ENCODE results near the gene IHH.

Gene IHH

GRCh38 chr2:219038600-219038999 lies 22.1 kb downstream of the IHH start:
- no peak for DNase-seq (ENCODE audit: low read depth)

- no peak for DNase-seq (ENCODE audit: low read depth)
Observed at GRCh38 chr2:219037783-219038499, 22.8 kb downstream of the IHH start.

DNA sequence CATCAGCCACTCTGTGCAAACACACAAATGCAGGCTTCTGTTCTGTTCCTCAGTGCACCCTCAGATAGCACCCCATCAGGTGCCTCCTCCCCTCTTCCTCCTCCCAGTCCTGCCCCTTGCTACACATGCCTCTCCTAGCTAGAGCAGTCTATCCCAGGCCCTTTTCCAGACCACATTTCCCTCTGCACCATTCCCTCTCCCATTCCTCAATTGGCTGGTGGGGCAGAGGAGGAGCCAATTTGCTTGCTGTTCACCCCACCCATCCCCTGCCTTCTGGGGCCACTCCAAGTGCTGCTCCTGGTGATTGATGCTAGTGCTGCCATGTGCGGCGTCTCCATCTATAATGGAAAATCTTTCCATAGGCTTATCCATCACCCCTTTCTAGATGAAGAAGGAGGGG lies 24.8 kb downstream of the IHH start:
- no peak for DNase-seq (ENCODE audit: low read depth)

GRCh38 chr2:219034823-219035222 lies 25.9 kb downstream of the IHH start:
- no peak for DNase-seq (ENCODE audit: low read depth)

DNA sequence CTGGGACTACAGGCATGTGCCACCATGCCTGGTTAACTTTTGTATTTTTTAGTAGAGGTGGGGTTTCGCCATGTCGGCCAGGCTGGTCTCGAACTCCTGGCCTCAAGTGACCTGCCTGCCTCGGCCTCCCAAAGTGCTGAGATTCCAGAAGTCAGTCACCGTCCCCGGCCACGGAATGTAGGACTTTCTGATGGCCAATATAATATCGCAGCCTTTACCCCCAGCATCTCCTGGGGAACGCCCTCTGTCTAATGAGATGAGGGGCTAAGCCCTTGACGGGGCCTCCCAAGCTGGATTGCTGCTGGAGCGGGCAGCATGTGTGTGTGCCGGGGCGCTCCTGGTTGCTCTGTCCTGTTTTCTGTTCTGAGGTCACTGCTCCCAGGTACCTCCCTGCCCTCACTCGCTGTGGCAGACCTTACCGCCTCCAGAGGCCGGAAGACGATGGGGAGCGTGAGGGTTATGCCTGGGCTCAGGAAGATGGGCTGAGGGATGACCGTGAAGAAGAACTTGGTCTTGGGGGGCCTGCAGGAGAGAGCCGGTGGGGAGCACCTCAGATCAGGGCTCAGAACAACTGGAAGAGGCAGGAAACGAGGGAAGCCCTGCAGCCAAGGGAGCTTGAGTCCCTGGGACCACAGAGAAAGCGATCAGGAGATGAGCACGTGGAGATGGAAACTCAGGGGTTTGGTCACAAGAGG lies 28.5 kb downstream of the IHH start:
- DNase-seq (ENCODE audit: low read depth): no peak

DNA sequence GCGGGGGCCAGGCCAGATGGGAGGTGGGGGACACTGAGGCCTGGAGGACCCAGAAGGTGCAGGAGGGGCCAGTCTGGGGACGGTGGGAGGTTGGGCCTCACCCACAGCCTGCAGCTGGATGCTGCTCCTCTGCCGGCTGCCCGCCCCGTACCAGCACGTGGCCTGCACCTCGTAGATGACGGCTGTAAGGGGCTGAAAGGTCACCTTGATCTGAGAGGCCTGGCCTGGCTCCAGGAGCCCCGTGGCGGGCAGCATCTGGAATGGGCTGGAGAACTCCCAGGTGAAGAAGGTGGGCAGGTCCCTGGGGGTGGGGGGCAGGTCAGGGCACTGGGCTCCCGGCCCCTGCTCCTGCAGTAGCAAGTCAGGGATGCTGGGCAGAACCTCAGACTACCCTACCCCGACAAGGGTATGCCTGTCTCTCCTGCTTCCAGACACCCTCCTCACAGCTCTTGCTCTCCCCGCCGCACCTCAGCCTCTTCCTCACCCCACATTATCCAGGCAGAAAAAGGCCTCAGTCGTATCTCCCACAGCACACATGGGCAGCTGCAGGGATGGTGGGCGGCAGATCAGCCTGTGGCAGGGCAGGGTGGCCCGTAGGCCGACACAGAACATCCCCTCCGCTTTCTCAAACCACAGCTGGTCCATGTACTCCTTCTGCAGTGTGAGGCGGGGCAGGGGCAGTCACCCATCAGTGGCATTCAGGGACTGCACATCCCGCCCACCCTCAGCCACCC lies 29.5 kb downstream of the IHH start:
- DNase-seq (ENCODE audit: low read depth): no peak

DNA sequence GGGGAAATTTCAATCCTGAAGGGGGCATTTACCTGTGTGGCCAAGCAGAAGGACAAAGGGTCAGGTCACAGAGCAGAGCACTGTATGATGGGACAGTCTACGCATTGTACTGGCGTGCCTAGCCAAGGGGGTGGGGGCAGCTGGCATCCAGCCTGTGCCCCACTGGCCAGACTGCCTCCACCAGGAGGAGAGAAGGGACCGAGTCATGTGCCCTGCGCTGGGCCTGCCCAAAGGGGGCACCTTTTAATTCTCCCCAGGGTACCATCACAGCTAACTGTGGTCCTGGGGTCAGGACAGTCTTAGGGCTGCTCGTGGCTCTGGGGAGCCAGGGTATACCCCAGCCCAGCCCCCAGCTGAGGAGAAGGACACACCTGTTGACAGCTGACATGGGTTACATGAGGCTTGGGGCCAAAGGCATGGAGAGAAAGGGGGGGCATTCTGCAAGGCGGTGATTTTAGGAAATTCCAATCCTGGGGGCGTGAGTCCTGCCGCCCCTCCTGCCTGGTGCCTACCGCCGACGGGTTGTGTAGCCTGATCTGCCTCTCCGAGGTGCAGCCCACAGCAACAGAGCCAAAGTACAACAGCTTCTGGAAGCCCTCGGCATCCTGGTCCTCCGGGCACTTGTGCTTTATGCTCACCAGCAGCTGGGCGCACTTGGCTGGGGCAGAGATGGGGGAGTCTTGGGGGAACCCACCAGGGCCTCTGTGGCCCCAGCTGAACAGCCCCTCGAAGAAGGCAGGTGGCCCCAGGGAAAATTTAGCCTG lies 30.4 kb downstream of the IHH start:
- DNase-seq (ENCODE audit: low read depth): no peak

GRCh38 chr2:219029829-219030165 lies 30.9 kb downstream of the IHH start:
- DNase-seq (ENCODE audit: low read depth): peak; percentile 31

DNA sequence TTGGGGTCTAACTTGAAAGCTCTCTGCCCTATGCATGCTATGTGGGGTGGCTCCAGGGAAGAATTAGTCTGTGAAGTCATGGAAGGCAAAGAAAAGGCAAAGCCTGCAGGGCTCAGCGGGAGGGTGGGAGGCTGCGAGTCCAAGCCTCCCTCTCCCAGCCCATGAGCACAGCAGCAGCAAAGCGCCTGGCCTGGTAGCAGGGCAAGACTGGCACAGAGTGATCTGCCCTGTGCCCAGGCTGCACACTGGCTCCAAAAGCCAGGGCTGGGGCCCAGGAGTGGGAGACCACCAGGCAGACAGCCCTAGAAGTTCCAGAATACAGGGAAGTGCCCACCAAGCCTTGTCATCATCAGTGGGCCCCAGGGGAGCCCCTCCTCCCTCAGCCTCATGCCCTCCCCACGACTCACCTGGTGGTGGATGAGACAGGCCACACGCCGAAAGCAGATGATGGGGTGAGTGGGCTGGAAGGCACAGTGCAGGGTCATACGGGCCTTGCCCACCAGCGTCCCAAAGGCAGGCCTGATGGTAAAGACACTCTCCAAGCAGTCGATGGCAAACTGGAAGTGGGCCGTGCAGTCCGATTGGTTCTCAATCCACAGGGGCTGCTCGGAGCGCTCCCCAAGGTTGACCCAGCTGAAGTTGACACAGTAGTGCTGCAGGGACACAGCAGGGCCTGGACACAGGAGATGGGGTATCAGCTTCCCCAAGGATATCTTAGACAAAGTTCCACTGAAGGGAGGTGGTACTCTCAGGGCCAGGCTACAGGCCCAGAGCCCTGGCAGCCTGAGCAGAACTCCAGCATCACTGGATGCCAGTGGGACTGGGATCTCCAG lies 31.5 kb downstream of the IHH start:
- DNase-seq (ENCODE audit: low read depth): no peak

GRCh38 chr2:219028141-219028540 lies 32.6 kb downstream of the IHH start:
- no peak for DNase-seq (ENCODE audit: low read depth)

DNA sequence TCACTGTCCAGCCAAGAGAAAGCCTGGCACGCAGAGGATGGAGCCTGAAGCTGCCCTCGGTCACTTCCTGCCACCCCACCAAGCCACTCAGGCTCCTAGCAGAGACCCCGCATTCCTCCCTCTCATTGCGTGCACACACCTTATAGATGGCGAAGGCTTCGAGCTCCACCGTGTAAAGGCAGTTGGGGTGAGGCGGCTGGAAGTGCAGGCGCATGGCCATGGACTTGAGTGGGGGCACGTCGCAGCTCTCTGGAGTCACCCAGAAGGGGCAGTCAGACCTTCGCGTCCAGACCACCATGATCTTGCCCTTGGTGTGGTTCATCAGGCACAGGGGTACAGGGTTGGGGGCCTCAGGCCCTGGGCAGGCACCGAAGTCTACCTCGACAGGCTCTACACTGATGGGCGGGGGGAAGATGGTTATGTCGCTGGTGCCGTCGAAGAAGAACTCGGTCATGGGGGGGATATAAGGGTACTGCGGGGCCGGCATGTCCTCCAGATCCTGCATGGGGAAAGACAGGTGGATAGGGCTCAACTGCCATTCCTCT lies 33.1 kb downstream of the IHH start:
- no peak for DNase-seq (ENCODE audit: low read depth)

DNA sequence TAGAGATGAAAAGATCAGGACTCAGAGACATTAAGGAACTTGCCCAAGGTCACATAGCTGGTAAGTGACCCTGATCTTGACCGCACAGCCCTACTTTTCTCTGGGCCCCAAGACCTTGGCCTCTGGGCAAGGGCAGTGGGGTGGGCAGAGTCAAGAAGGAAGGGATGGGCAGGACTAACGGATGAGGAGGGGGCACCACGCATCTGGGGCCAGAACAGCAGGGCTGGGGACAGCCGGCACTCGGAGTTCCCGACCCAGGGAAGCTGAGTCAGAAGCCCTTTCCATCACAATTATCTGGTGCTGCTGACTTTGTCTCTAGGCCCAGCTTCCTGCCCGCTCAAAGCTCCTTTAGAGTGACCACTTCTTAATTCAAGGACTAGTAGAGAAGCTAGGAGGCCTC lies 33.8 kb downstream of the IHH start:
- DNase-seq (ENCODE audit: low read depth): no peak

DNA sequence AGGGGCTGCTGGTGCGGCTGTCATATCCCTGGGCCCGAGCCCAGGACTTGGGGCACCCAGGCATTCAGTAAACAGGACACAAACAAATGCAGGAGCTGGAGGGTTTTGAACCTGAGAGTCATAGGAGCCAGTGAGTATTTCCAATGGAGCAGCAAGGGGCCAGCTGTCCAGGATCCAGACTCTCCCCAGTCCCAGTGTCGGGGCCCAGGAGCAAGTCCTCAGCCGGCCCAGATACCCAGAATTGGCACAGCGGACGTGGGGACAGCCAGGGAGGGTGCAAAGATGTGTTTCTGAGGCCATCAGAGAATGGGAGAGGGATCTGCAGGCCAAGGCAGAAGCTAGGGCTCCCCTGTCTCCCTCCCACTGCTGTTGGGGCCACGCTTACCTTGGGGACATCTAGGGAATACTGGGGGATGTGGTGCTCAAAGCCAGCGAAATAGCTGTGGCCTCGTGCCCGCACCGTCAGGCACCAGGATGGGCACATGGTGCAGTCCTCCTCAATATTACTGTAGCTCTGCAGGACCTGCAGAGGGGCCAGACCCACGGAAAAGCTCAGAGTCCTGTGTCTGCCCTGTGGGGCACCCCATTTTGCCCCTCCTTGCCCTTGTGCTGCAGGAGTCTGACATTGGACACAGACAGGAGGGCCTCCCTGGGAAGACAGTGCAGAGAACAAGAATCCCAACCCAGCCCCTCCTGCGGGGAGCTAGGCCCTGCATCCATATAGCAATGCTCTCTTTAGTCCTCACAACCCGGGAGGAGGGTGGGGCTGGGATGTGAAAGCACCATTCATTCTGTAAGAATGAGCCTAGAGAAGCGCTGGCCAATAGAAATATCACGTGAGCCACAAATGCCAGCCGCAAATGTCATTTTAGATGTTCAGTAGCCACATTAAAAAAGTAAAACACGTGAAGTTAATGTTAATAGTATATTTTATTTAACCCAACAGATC lies 34.8 kb downstream of the IHH start:
- no peak for DNase-seq (ENCODE audit: low read depth)

DNA sequence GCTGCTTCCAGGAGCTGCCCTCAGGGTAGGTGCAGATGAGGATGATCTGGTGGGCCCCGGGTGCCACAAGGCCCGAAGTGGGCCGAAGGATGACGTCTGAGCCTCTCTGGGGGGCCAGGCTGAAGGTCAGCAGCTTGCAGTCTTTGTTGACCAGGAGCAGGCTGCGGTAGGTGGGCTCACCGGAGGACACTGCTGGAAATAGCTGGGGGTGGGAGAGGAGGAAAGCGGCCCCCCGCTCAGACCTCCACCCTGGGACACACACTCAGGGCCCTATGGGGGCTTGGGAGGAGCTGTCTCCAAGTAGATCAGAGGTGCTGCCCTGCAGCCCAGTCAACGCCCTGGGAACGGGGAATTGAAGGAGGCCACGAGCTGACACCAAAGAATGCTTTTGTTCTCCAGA lies 36.7 kb downstream of the IHH start:
- DNase-seq (ENCODE audit: low read depth): no peak

DNA sequence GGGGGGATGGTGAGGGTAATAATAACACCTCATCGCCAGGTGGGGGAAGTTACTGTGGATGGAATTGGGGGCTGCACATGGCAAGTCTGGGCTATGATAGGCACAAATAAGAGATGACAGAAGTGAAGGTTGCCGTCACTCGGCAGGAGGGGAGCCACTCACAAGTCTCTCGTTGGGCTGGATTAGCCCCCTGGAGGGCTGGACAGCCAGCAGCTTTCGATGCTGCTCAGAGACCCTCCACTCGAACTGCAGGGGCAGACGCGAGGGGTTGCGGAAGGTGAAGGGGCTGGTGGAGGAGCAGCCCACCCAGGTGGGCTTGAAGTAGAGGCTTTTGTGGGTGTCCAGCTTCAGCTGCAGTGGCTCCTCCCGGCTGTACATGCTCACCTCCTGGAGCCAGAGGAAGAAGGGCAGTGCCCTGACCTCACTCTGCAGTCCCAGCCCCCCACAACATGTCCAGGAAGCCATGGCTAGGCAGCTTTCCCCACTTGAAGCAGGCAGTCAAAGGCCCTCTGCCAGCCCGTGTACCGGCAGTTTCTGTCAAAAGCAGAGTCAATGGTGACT lies 37.6 kb downstream of the IHH start:
- no peak for DNase-seq (ENCODE audit: low read depth)

- no peak for DNase-seq (ENCODE audit: low read depth)
Observed at GRCh38 chr2:219022616-219023015, 38.1 kb downstream of the IHH start.

- no peak for DNase-seq (ENCODE audit: low read depth)
Observed at GRCh38 chr2:219022041-219022440, 38.7 kb downstream of the IHH start.

DNA sequence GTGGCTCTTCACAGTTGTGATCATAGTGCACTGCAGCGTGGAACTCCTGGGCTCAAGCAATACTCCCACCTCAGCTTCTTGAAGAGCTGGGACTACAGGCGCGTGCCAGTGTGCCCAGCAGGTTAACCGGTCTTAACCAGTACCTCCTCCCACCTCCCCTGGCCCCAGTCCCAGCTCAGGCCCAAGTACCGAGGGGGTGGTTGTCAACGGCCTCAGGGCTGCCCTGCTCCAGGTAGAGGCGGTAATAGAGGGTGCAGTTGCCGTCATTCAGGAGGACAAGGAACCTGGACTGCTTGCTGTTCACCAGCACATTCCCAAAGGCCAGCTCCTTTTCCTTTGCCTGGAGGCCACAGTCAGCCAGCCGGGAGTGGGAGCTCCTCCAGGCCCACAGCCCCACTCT lies 39.1 kb downstream of the IHH start:
- DNase-seq (ENCODE audit: low read depth): no peak

GRCh38 chr2:219020604-219021365 lies 39.9 kb downstream of the IHH start:
- no peak for DNase-seq (ENCODE audit: low read depth)
